ENCODE measurements around the gene UQCR11.

UQCR11 gene

GRCh38 chr19:1561236-1561842, 43.9 kb downstream of the UQCR11 start:
- H3K4me3 ChIP-seq (ENCODE audit: low read depth, low read length) = no peak overlapping the region
- in situ Hi-C loops (cut with HindIII; ENCODE audit: low sequenced_read_pairs) = no loop called here
- no peak for TF ChIP-seq CTCF (IDR thresholded peaks at IDR 0.05; ENCODE audit: low read depth, low read length)
- no peak for DNase-seq (ENCODE audit: low read depth, low spot score)

GRCh38 chr19:1560286-1560882, 44.9 kb downstream of the UQCR11 start:
- no peak for TF ChIP-seq CTCF (IDR thresholded peaks at IDR 0.05; ENCODE audit: low read depth, low read length)
- no peak for DNase-seq (ENCODE audit: low read depth, low spot score)
- in situ Hi-C loops (cut with HindIII; ENCODE audit: low sequenced_read_pairs) = no loop called here
- H3K4me3 ChIP-seq (ENCODE audit: low read depth, low read length) = no peak overlapping the region

- no peak for DNase-seq (ENCODE audit: low read depth, low spot score)
- in situ Hi-C loops (cut with HindIII; ENCODE audit: low sequenced_read_pairs) = no loop called here
- TF ChIP-seq CTCF (IDR thresholded peaks at IDR 0.05; ENCODE audit: low read depth, low read length) = no peak
- H3K4me3 ChIP-seq (ENCODE audit: low read depth, low read length) = no peak overlapping the region
Observed at GRCh38 chr19:1558552-1558951, 46.7 kb downstream of the UQCR11 start.

- in situ Hi-C loops (cut with HindIII; ENCODE audit: low sequenced_read_pairs) = no loop called here
- H3K4me3 ChIP-seq (ENCODE audit: low read depth, low read length) = no peak overlapping the region
- DNase-seq (ENCODE audit: low read depth, low spot score) = no peak
- no peak for TF ChIP-seq CTCF (IDR thresholded peaks at IDR 0.05; ENCODE audit: low read depth, low read length)
Observed at GRCh38 chr19:1556390-1557070, 48.7 kb downstream of the UQCR11 start.

GRCh38 chr19:1555487-1556389, 49.5 kb downstream of the UQCR11 start:
- TF ChIP-seq CTCF (IDR thresholded peaks at IDR 0.05; ENCODE audit: low read depth, low read length) = no peak
- no peak for DNase-seq (ENCODE audit: low read depth, low spot score)
- no peak overlapping the region for H3K4me3 ChIP-seq (ENCODE audit: low read depth, low read length)
- in situ Hi-C loops (cut with HindIII; ENCODE audit: low sequenced_read_pairs) = no loop called here

GRCh38 chr19:1554968-1555367, 50.3 kb downstream of the UQCR11 start:
- TF ChIP-seq CTCF (IDR thresholded peaks at IDR 0.05; ENCODE audit: low read depth, low read length) = no peak
- in situ Hi-C loops (cut with HindIII; ENCODE audit: low sequenced_read_pairs) = no loop called here
- H3K4me3 ChIP-seq (ENCODE audit: low read depth, low read length) = no peak overlapping the region
- DNase-seq (ENCODE audit: low read depth, low spot score) = no peak
